H9 (cell line): ENCODE results near the gene NTRK2. TPM values are rescaled to one million over a fixed set of nuclear protein-coding genes. Genes with fewer than 3 reads are reported as not detected.

Source experiments
- DNase-seq: peaks from one replicate; pipeline ENCODE4 v3.0.0-alpha.2; 2017
- H2AFZ ChIP-seq: one replicate; pipeline ENCODE4 v1.6.1; 2013; ENCODE audit warnings: mild to moderate bottlenecking, low read length, control low read depth, moderate library complexity
- H2AK5ac ChIP-seq: 2 replicates; pipeline ENCODE4 v1.6.1; 2013; ENCODE audit warnings: low read length, control low read depth, mixed read lengths; ENCODE audit not compliant: insufficient read length
- H2BK120ac ChIP-seq: one replicate; pipeline ENCODE4 v1.6.1; 2013; ENCODE audit warnings: low read depth, mild to moderate bottlenecking, low read length, control low read depth, inconsistent platforms; ENCODE audit not compliant: poor library complexity, severe bottlenecking
- H2BK12ac ChIP-seq: 2 replicates; pipeline ENCODE4 v1.6.1; 2013; ENCODE audit warnings: low read length, control low read depth, mixed read lengths, low read depth; ENCODE audit not compliant: insufficient read length
- H2BK15ac ChIP-seq: 2 replicates; pipeline ENCODE4 v1.6.1; 2013; ENCODE audit warnings: low read depth, low read length, control low read depth
- H2BK20ac ChIP-seq: one replicate; pipeline ENCODE4 v1.6.1; 2013; ENCODE audit warnings: low read depth, mild to moderate bottlenecking, low read length, control low read depth, inconsistent platforms; ENCODE audit not compliant: poor library complexity, severe bottlenecking
- H2BK5ac ChIP-seq: 2 replicates; pipeline ENCODE4 v1.6.1; 2013; ENCODE audit warnings: low read length, control low read depth, mixed read lengths; ENCODE audit not compliant: insufficient read length
- H3K14ac ChIP-seq: 2 replicates; pipeline ENCODE4 v1.6.1; 2013; ENCODE audit warnings: low read length, control low read depth; ENCODE audit not compliant: insufficient read depth
- H3K18ac ChIP-seq: 2 replicates; pipeline ENCODE4 v1.6.1; 2013; ENCODE audit warnings: low read depth, mild to moderate bottlenecking, mixed read lengths, low read length, control low read depth; ENCODE audit not compliant: insufficient read length
- H3K23ac ChIP-seq: 2 replicates; pipeline ENCODE4 v1.6.1; 2013; ENCODE audit warnings: low read length, control low read depth, mixed read lengths, low read depth; ENCODE audit not compliant: insufficient read length
- H3K23me2 ChIP-seq: 2 replicates; pipeline ENCODE4 v1.6.1; 2013; ENCODE audit warnings: low read depth, mild to moderate bottlenecking, mixed read lengths, low read length, control low read depth; ENCODE audit not compliant: insufficient read length, poor library complexity, severe bottlenecking
- H3K27ac ChIP-seq: 2 replicates; pipeline ENCODE4 v1.5.1; 2013; ENCODE audit warnings: low read length, control low read depth, mixed read lengths, low read depth; ENCODE audit not compliant: insufficient read length
- H3K27me3 ChIP-seq: 2 replicates; pipeline ENCODE4 v1.6.1; 2013; ENCODE audit warnings: low read length, control low read depth, inconsistent platforms; ENCODE audit not compliant: insufficient read depth
- H3K4ac ChIP-seq: 2 replicates; pipeline ENCODE4 v1.6.1; 2013; ENCODE audit warnings: low read depth, mild to moderate bottlenecking, control low read depth, inconsistent platforms, low read length, moderate library complexity
- H3K4me1 ChIP-seq: 2 replicates; pipeline ENCODE4 v1.6.1; 2013; ENCODE audit warnings: low read length, control low read depth, inconsistent platforms; ENCODE audit not compliant: insufficient read depth
- H3K4me2 ChIP-seq: 2 replicates; pipeline ENCODE4 v1.6.1; 2013; ENCODE audit warnings: low read length, control low read depth, mixed read lengths; ENCODE audit not compliant: insufficient read length, insufficient read depth
- H3K56ac ChIP-seq: 2 replicates; pipeline ENCODE4 v1.6.1; 2013; ENCODE audit warnings: low read depth, mild to moderate bottlenecking, mixed read lengths, low read length, control low read depth; ENCODE audit not compliant: insufficient read length
- H3K79me1 ChIP-seq: 2 replicates; pipeline ENCODE4 v1.6.1; 2013; ENCODE audit warnings: low read depth, mild to moderate bottlenecking, moderate library complexity, low read length, control low read depth, inconsistent platforms; ENCODE audit not compliant: insufficient read depth, poor library complexity, severe bottlenecking
- H3K79me2 ChIP-seq: 2 replicates; pipeline ENCODE4 v1.6.1; 2013; ENCODE audit warnings: low read length, control low read depth, inconsistent platforms; ENCODE audit not compliant: insufficient read depth
- H3K9ac ChIP-seq: 2 replicates; pipeline ENCODE4 v1.6.1; 2013; ENCODE audit warnings: low read length, control low read depth, mixed read lengths; ENCODE audit not compliant: insufficient read length; ENCODE audit errors: extremely low read depth
- H3K9me3 ChIP-seq: one replicate; pipeline ENCODE4 v1.6.1; 2013; ENCODE audit warnings: low read depth, low read length, inconsistent platforms; ENCODE audit not compliant: control insufficient read depth
- H3T11ph ChIP-seq: one replicate; pipeline ENCODE4 v1.6.1; 2013; ENCODE audit warnings: mild to moderate bottlenecking, low read length, control low read depth, inconsistent platforms
- H4K20me1 ChIP-seq: one replicate; pipeline ENCODE4 v1.6.1; 2013; ENCODE audit not compliant: control insufficient read depth, insufficient read length, insufficient read depth
- H4K5ac ChIP-seq: 2 replicates; pipeline ENCODE4 v1.6.1; 2013; ENCODE audit warnings: low read depth, mild to moderate bottlenecking, mixed read lengths, low read length, control low read depth; ENCODE audit not compliant: insufficient read length
- H4K8ac ChIP-seq: replicated peaks from 2 replicates; pipeline ENCODE4 v1.6.1; 2013; ENCODE audit warnings: low read length, control low read depth, mixed read lengths, low read depth; ENCODE audit not compliant: insufficient read length
- H4K91ac ChIP-seq: 2 replicates; pipeline ENCODE4 v1.6.1; 2013; ENCODE audit warnings: low read depth, mild to moderate bottlenecking, moderate library complexity, mixed read lengths, low read length, control low read depth; ENCODE audit not compliant: insufficient read length
- H3K27ac Mint-ChIP-seq, 3 experiments: 2 replicates in 2 of 3; 3 replicates in 1 of 3; pipeline ENCODE4 v1.8.0; 2020 to 2021; ENCODE audit warnings: mixed read lengths in 3 of 3, mild to moderate bottlenecking in 1 of 3, moderate library complexity in 1 of 3
- H3K27me3 Mint-ChIP-seq: 2 replicates; pipeline ENCODE4 v1.8.0; 2021; ENCODE audit warnings: low read depth, mild to moderate bottlenecking, moderate library complexity, mixed read lengths
- H3K36me3 Mint-ChIP-seq, 3 experiments: 2 replicates in 2 of 3; 3 replicates in 1 of 3; pipeline ENCODE4 v1.8.0; 2020 to 2021; ENCODE audit warnings: low read depth in 3 of 3, mixed read lengths in 3 of 3; ENCODE audit not compliant: insufficient read depth in 1 of 3
- H3K4me1 Mint-ChIP-seq, 2 experiments: 2 replicates each; pipeline ENCODE4 v1.8.0; 2020; ENCODE audit warnings: mixed read lengths in 2 of 2
- H3K4me3 Mint-ChIP-seq, 2 experiments: 2 replicates in 1 of 2; 3 replicates in 1 of 2; pipeline ENCODE4 v1.8.0; 2020 to 2021; ENCODE audit warnings: mild to moderate bottlenecking in 2 of 2, mixed read lengths in 2 of 2, moderate library complexity in 1 of 2
- H3K9me3 Mint-ChIP-seq, 2 experiments: 2 replicates in 1 of 2; 3 replicates in 1 of 2; pipeline ENCODE4 v1.8.0; 2020; ENCODE audit warnings: mild to moderate bottlenecking in 2 of 2, mixed read lengths in 2 of 2, moderate library complexity in 1 of 2
- WGBS: extraction: QIAGEN DNeasy Blood & Tissue Kit; methylation state at CpG from one replicate; pipeline ENCODE4 v1.1.7; 2013; ENCODE audit warnings: missing lambda C conversion rate, low lambda C conversion rate, mixed read lengths; ENCODE audit not compliant: insufficient read length; ENCODE audit errors: extremely low coverage; 5-methylcytosine and 5-hydroxymethylcytosine counted together
- total RNA-seq: library from RNA; stranded (reverse); gene quantifications from 2 replicates; pipeline ENCODE4 v1.2.1, GENCODE V29; 2021
- TF ChIP-seq, protein P1 (sequence below): fragments of 200-600 bp; sonication (generic); conservative IDR thresholded peaks from 3 replicates; pipeline ENCODE4 v1.8.0; 2021; ENCODE audit warnings: antibody characterized with exemption, mild to moderate bottlenecking

Gene NTRK2
- total RNA-seq, 1 experiment from 2014 or later, result 0.02 TPM

DNA sequence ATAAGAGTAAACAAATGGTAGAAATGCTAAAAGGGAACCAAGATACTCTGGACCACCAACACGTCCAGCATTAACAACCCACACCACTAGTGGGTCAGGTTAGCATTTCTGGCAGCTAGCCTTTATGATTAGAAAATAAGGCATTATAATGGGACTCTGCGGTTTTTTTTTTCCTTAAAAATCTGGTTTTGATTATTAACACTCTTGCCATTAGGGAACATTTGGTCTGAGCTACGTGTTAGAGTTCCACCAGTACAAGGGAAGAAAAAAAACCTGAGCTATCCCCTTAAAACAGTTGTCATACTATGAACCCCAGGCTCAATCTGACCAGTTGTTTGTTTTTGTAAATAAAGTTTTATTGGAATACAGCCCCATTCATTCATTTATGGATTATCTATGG, 110.4 kb downstream of the NTRK2 start:
- H3K27ac Mint-ChIP-seq, result no peak overlapping the region

More for the DNA sequence above, 110.4 kb downstream of the NTRK2 start:
- Histone ChIP-seq H2BK20ac (no peak overlapping the region), H2BK120ac (no peak overlapping the region), H3K9me3 (no peaks in the 10 kb centered on the region), H3K23ac (no peak overlapping the region), H3K9ac (no peak overlapping the region), H3K27me3 (no peaks in the 10 kb centered on the region), H3K4ac (no peak overlapping the region), H4K5ac (no peak overlapping the region), H3K27ac (no peak overlapping the region), H2BK5ac (no peak overlapping the region), H3K18ac (no peak overlapping the region), H2BK12ac (no peak overlapping the region), H4K8ac (no peak overlapping the region), H3K79me1 (no peaks in the 10 kb centered on the region), H2BK15ac (no peak overlapping the region), H3K4me2 (no peak overlapping the region), H3K14ac (no peak overlapping the region), H3K79me2 (no peaks in the 10 kb centered on the region), H3K23me2 (no peaks in the 10 kb centered on the region), H2AFZ (no peak overlapping the region), H3K56ac (no peak overlapping the region), H3T11ph (no peak overlapping the region), H4K91ac (no peak overlapping the region), H2AK5ac (no peak overlapping the region), H3K4me1 (no peaks in the 10 kb centered on the region), H4K20me1 (no peaks in the 10 kb centered on the region)
- no peaks in the 10 kb centered on the region for H3K27me3 Mint-ChIP-seq
- no CpG with 5 or more reads among the region's 3 CpGs for WGBS
- DNase-seq, result no peak
- no peaks in the 10 kb centered on the region for H3K9me3 Mint-ChIP-seq
- H3K4me3 Mint-ChIP-seq, result no peak overlapping the region
- no peaks in the 10 kb centered on the region for H3K4me1 Mint-ChIP-seq
- TF ChIP-seq, protein P1, sequence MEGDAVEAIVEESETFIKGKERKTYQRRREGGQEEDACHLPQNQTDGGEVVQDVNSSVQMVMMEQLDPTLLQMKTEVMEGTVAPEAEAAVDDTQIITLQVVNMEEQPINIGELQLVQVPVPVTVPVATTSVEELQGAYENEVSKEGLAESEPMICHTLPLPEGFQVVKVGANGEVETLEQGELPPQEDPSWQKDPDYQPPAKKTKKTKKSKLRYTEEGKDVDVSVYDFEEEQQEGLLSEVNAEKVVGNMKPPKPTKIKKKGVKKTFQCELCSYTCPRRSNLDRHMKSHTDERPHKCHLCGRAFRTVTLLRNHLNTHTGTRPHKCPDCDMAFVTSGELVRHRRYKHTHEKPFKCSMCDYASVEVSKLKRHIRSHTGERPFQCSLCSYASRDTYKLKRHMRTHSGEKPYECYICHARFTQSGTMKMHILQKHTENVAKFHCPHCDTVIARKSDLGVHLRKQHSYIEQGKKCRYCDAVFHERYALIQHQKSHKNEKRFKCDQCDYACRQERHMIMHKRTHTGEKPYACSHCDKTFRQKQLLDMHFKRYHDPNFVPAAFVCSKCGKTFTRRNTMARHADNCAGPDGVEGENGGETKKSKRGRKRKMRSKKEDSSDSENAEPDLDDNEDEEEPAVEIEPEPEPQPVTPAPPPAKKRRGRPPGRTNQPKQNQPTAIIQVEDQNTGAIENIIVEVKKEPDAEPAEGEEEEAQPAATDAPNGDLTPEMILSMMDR, result no peak
- no peaks in the 10 kb centered on the region for H3K36me3 Mint-ChIP-seq
